H9 (cell line): ENCODE results near the gene KAT6B. TPM values are rescaled to one million over a fixed set of nuclear protein-coding genes. Genes with fewer than 3 reads are reported as not detected.

Source experiments
- DNase-seq: peaks from one replicate; pipeline ENCODE4 v3.0.0-alpha.2; 2017
- H2AFZ ChIP-seq: one replicate; pipeline ENCODE4 v1.6.1; 2013; ENCODE audit warnings: mild to moderate bottlenecking, low read length, control low read depth, moderate library complexity
- H2AK5ac ChIP-seq: 2 replicates; pipeline ENCODE4 v1.6.1; 2013; ENCODE audit warnings: low read length, control low read depth, mixed read lengths; ENCODE audit not compliant: insufficient read length
- H2BK120ac ChIP-seq: one replicate; pipeline ENCODE4 v1.6.1; 2013; ENCODE audit warnings: low read depth, mild to moderate bottlenecking, low read length, control low read depth, inconsistent platforms; ENCODE audit not compliant: poor library complexity, severe bottlenecking
- H2BK12ac ChIP-seq: 2 replicates; pipeline ENCODE4 v1.6.1; 2013; ENCODE audit warnings: low read length, control low read depth, mixed read lengths, low read depth; ENCODE audit not compliant: insufficient read length
- H2BK15ac ChIP-seq: 2 replicates; pipeline ENCODE4 v1.6.1; 2013; ENCODE audit warnings: low read depth, low read length, control low read depth
- H2BK20ac ChIP-seq: one replicate; pipeline ENCODE4 v1.6.1; 2013; ENCODE audit warnings: low read depth, mild to moderate bottlenecking, low read length, control low read depth, inconsistent platforms; ENCODE audit not compliant: poor library complexity, severe bottlenecking
- H2BK5ac ChIP-seq: 2 replicates; pipeline ENCODE4 v1.6.1; 2013; ENCODE audit warnings: low read length, control low read depth, mixed read lengths; ENCODE audit not compliant: insufficient read length
- H3K14ac ChIP-seq: 2 replicates; pipeline ENCODE4 v1.6.1; 2013; ENCODE audit warnings: low read length, control low read depth; ENCODE audit not compliant: insufficient read depth
- H3K18ac ChIP-seq: 2 replicates; pipeline ENCODE4 v1.6.1; 2013; ENCODE audit warnings: low read depth, mild to moderate bottlenecking, mixed read lengths, low read length, control low read depth; ENCODE audit not compliant: insufficient read length
- H3K23ac ChIP-seq: 2 replicates; pipeline ENCODE4 v1.6.1; 2013; ENCODE audit warnings: low read length, control low read depth, mixed read lengths, low read depth; ENCODE audit not compliant: insufficient read length
- H3K23me2 ChIP-seq: 2 replicates; pipeline ENCODE4 v1.6.1; 2013; ENCODE audit warnings: low read depth, mild to moderate bottlenecking, mixed read lengths, low read length, control low read depth; ENCODE audit not compliant: insufficient read length, poor library complexity, severe bottlenecking
- H3K27ac ChIP-seq: 2 replicates; pipeline ENCODE4 v1.5.1; 2013; ENCODE audit warnings: low read length, control low read depth, mixed read lengths, low read depth; ENCODE audit not compliant: insufficient read length
- H3K27me3 ChIP-seq: 2 replicates; pipeline ENCODE4 v1.6.1; 2013; ENCODE audit warnings: low read length, control low read depth, inconsistent platforms; ENCODE audit not compliant: insufficient read depth
- H3K4ac ChIP-seq: 2 replicates; pipeline ENCODE4 v1.6.1; 2013; ENCODE audit warnings: low read depth, mild to moderate bottlenecking, control low read depth, inconsistent platforms, low read length, moderate library complexity
- H3K4me1 ChIP-seq: 2 replicates; pipeline ENCODE4 v1.6.1; 2013; ENCODE audit warnings: low read length, control low read depth, inconsistent platforms; ENCODE audit not compliant: insufficient read depth
- H3K4me2 ChIP-seq: 2 replicates; pipeline ENCODE4 v1.6.1; 2013; ENCODE audit warnings: low read length, control low read depth, mixed read lengths; ENCODE audit not compliant: insufficient read length, insufficient read depth
- H3K56ac ChIP-seq: 2 replicates; pipeline ENCODE4 v1.6.1; 2013; ENCODE audit warnings: low read depth, mild to moderate bottlenecking, mixed read lengths, low read length, control low read depth; ENCODE audit not compliant: insufficient read length
- H3K79me1 ChIP-seq: 2 replicates; pipeline ENCODE4 v1.6.1; 2013; ENCODE audit warnings: low read depth, mild to moderate bottlenecking, moderate library complexity, low read length, control low read depth, inconsistent platforms; ENCODE audit not compliant: insufficient read depth, poor library complexity, severe bottlenecking
- H3K79me2 ChIP-seq: 2 replicates; pipeline ENCODE4 v1.6.1; 2013; ENCODE audit warnings: low read length, control low read depth, inconsistent platforms; ENCODE audit not compliant: insufficient read depth
- H3K9ac ChIP-seq: 2 replicates; pipeline ENCODE4 v1.6.1; 2013; ENCODE audit warnings: low read length, control low read depth, mixed read lengths; ENCODE audit not compliant: insufficient read length; ENCODE audit errors: extremely low read depth
- H3K9me3 ChIP-seq: one replicate; pipeline ENCODE4 v1.6.1; 2013; ENCODE audit warnings: low read depth, low read length, inconsistent platforms; ENCODE audit not compliant: control insufficient read depth
- H3T11ph ChIP-seq: one replicate; pipeline ENCODE4 v1.6.1; 2013; ENCODE audit warnings: mild to moderate bottlenecking, low read length, control low read depth, inconsistent platforms
- H4K20me1 ChIP-seq: one replicate; pipeline ENCODE4 v1.6.1; 2013; ENCODE audit not compliant: control insufficient read depth, insufficient read length, insufficient read depth
- H4K5ac ChIP-seq: 2 replicates; pipeline ENCODE4 v1.6.1; 2013; ENCODE audit warnings: low read depth, mild to moderate bottlenecking, mixed read lengths, low read length, control low read depth; ENCODE audit not compliant: insufficient read length
- H4K8ac ChIP-seq: replicated peaks from 2 replicates; pipeline ENCODE4 v1.6.1; 2013; ENCODE audit warnings: low read length, control low read depth, mixed read lengths, low read depth; ENCODE audit not compliant: insufficient read length
- H4K91ac ChIP-seq: 2 replicates; pipeline ENCODE4 v1.6.1; 2013; ENCODE audit warnings: low read depth, mild to moderate bottlenecking, moderate library complexity, mixed read lengths, low read length, control low read depth; ENCODE audit not compliant: insufficient read length
- H3K27ac Mint-ChIP-seq, 3 experiments: 2 replicates in 2 of 3; 3 replicates in 1 of 3; pipeline ENCODE4 v1.8.0; 2020 to 2021; ENCODE audit warnings: mixed read lengths in 3 of 3, mild to moderate bottlenecking in 1 of 3, moderate library complexity in 1 of 3
- H3K27me3 Mint-ChIP-seq: 2 replicates; pipeline ENCODE4 v1.8.0; 2021; ENCODE audit warnings: low read depth, mild to moderate bottlenecking, moderate library complexity, mixed read lengths
- H3K36me3 Mint-ChIP-seq, 3 experiments: 2 replicates in 2 of 3; 3 replicates in 1 of 3; pipeline ENCODE4 v1.8.0; 2020 to 2021; ENCODE audit warnings: low read depth in 3 of 3, mixed read lengths in 3 of 3; ENCODE audit not compliant: insufficient read depth in 1 of 3
- H3K4me1 Mint-ChIP-seq, 2 experiments: 2 replicates each; pipeline ENCODE4 v1.8.0; 2020; ENCODE audit warnings: mixed read lengths in 2 of 2
- H3K4me3 Mint-ChIP-seq, 2 experiments: 2 replicates in 1 of 2; 3 replicates in 1 of 2; pipeline ENCODE4 v1.8.0; 2020 to 2021; ENCODE audit warnings: mild to moderate bottlenecking in 2 of 2, mixed read lengths in 2 of 2, moderate library complexity in 1 of 2
- H3K9me3 Mint-ChIP-seq, 2 experiments: 2 replicates in 1 of 2; 3 replicates in 1 of 2; pipeline ENCODE4 v1.8.0; 2020; ENCODE audit warnings: mild to moderate bottlenecking in 2 of 2, mixed read lengths in 2 of 2, moderate library complexity in 1 of 2
- CTCF ChIP-seq: fragments of 200-600 bp; sonication (generic); conservative IDR thresholded peaks from 3 replicates; pipeline ENCODE4 v1.8.0; 2021; ENCODE audit warnings: antibody characterized with exemption, mild to moderate bottlenecking
- WGBS: extraction: QIAGEN DNeasy Blood & Tissue Kit; methylation state at CpG from one replicate; pipeline ENCODE4 v1.1.7; 2013; ENCODE audit warnings: missing lambda C conversion rate, low lambda C conversion rate, mixed read lengths; ENCODE audit not compliant: insufficient read length; ENCODE audit errors: extremely low coverage; 5-methylcytosine and 5-hydroxymethylcytosine counted together
- total RNA-seq: library from RNA; stranded (reverse); gene quantifications from 2 replicates; pipeline ENCODE4 v1.2.1, GENCODE V29; 2021

KAT6B gene
- total RNA-seq, 1 experiment from 2014 or later, result 34.2 TPM

- Histone ChIP-seq H2AFZ (no peak overlapping the region), H3K9me3 (no peaks in the 10 kb centered on the region), H3K79me1 (peaks cover 3% of the 10 kb centered on the region), H2BK120ac (no peak overlapping the region), H3K79me2 (no peaks in the 10 kb centered on the region), H3K4me2 (no peak overlapping the region), H2BK15ac (no peak overlapping the region), H3K9ac (no peak overlapping the region), H2AK5ac (no peak overlapping the region), H4K20me1 (no peaks in the 10 kb centered on the region), H4K91ac (no peak overlapping the region), H3K27ac (no peak overlapping the region), H3K23me2 (no peaks in the 10 kb centered on the region), H2BK12ac (no peak overlapping the region), H3K27me3 (no peaks in the 10 kb centered on the region), H2BK20ac (no peak overlapping the region), H3T11ph (no peak overlapping the region), H4K5ac (no peak overlapping the region), H2BK5ac (no peak overlapping the region), H3K4me1 (no peaks in the 10 kb centered on the region), H3K14ac (no peak overlapping the region), H3K56ac (no peak overlapping the region), H3K4ac (no peak overlapping the region), H4K8ac (no peak overlapping the region), H3K18ac (no peak overlapping the region), H3K23ac (no peak overlapping the region)
- TF ChIP-seq CTCF, result no peak
- H3K27ac Mint-ChIP-seq, result no peak overlapping the region
- no CpG with 5 or more reads among the region's 4 CpGs for WGBS
- DNase-seq, result no peak
- H3K36me3 Mint-ChIP-seq, result peaks cover 3 to 6% (median 6%) of the 10 kb centered on the region in 3 experiments; a peak in 6 of 7 replicates
- peaks cover 2 to 15% of the 10 kb centered on the region in 2 experiments for H3K4me1 Mint-ChIP-seq
- H3K27me3 Mint-ChIP-seq, result no peaks in the 10 kb centered on the region
- peaks cover 3 to 4% of the 10 kb centered on the region in 2 experiments; a peak in 3 of 5 replicates for H3K9me3 Mint-ChIP-seq
- no peak overlapping the region for H3K4me3 Mint-ChIP-seq
Measured at GRCh38 chr10:74962517-74962916, 136.1 kb downstream of the KAT6B start.
